ENCODE measurements around the gene KMT2B.
A peak's percentile ranks its signal among the peaks of the same experiment; 100 is the strongest.
"Not testable (repeated sequence)": the region's sequence is repeated elsewhere in the genome, so short reads cannot be mapped to it uniquely, and the experiment has no call there.

Gene KMT2B

DNA sequence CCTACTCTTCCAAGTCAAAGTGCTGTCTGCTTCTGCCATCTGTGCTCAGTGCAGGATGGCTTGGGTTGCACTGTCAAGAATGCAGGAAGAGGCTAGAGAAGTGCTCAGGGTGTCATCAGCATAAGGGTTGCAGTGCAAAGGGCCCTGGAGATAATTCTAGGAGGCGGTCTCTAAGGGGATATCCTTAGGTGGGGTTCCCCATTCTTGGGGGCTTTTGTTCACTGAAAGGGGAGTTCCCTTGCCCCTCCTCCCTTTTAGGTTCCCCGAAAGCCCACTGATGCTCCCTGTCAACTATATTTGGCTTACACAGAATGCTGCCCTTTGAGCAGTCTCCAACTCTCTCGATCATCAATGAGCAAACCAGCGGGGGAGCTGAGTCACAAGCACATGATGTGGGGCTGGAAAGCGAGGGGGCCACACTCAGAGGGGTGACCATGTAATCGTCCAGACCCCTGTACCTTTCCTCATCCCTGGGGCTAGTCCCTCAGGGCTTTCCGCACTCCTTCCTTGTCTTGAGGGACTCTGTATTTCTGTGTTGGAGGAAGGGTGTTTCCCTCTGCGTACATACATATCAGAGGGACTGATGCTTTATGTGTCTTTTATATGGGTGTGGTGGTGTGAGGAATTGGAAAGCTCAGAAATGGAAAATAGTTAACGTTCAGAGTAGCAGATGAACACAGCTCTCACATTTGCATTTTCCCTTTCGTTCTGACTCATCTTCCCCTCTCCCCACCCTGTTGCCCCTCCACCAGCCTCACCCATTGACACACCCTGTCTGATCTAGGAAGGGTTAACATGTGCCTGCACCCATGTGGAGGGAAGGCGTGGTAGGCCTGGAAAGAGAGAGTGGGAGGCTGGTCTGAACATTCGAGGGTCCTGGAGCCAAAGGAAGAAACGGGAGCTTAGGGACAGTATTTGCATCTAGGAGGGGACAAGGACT lies 6.7 kb upstream of the KMT2B start:
- peak; percentile 46 for DNase-seq (ENCODE audit: low read depth)

DNA sequence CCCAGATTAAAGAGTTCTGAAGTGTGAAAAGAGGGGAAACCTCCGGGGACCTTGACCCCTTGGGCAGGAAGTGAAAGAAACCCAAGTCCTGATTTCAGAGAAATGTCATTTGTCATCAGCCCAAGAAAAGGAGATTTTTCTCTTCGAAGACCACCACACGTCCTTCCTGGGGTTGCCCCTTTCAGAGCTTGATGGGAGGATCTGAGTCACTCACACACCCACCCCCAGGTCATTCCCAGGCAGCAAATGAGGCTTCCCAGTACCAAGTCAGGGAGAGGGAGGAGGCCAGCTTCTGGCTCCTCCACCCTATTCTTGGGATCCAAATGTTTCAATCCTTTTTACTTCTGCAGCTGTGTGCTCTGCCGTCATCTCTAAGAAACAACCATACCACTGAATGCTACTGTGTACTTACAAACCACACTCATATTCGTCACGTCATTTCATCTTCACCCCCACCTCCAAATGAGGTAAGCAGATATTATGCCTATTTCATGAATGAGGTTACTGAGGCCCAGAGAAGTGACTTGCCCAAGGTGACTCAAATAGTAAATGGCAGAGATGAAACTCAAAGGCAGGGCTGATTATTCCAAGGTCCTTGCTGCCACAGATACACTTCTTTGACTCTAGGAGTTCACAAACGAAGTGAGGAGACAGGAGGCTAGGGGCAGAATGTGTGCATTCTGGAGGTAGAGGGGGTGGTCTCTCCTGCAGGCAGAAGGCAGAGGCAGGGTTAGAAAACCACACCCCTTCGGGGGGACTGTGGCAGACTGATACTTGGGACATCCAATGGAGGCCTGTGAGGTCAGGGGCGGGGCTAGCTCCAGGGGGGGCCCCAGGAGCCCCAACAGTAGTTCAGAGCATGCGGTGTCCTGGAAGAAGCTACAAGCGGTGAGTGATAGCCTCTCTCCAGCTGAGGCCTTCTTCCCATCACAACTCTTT lies 5.0 kb upstream of the KMT2B start:
- no peak for DNase-seq (ENCODE audit: low read depth)

DNA sequence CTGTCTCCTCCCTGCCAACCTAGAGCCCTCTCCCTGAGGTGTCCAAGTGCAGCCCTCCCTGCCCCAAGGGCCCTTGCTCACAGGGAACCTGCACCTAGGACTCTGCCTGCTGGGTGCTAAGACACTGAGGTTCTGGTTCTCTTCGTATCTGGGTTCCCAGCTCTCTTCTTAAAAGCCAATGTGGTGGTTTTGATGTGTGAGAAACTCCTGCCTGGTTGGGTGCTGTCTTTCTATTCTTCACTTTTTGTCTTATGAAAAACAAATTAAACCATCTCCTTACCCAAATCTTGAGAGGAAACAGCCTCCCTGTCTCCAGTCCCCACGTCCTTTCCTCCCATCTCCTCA lies 4.3 kb upstream of the KMT2B start:
- DNase-seq (ENCODE audit: low read depth): no peak

DNA sequence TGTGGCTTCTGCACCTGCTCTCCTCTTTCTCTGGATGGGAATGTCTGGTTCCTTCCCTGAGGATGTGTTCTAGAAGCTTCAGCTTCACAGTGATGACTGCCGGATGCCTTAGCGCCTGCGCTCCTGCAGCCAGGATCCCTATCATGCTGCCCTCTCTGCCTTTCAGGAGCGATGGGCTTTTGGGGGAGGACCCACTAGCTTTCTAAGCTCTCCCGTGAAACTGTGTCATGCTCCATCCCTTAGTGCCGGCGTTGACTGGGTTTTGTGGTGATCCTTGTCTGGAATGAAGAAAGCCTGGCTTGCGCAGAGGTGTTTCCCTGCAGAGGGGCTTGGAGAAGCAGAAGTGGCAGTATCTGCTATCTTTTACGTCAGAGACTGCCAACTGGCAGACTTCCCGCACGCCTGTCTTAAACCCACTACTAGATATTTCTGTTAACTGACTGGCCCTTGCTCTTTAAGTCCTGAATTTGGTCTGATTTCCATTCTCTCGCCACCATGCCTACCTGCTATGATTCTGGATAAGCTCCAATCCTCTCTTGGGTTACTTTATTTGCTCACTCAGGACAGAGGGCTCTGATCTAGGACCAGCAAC lies 3.8 kb upstream of the KMT2B start:
- DNase-seq (ENCODE audit: low read depth): no peak

DNA sequence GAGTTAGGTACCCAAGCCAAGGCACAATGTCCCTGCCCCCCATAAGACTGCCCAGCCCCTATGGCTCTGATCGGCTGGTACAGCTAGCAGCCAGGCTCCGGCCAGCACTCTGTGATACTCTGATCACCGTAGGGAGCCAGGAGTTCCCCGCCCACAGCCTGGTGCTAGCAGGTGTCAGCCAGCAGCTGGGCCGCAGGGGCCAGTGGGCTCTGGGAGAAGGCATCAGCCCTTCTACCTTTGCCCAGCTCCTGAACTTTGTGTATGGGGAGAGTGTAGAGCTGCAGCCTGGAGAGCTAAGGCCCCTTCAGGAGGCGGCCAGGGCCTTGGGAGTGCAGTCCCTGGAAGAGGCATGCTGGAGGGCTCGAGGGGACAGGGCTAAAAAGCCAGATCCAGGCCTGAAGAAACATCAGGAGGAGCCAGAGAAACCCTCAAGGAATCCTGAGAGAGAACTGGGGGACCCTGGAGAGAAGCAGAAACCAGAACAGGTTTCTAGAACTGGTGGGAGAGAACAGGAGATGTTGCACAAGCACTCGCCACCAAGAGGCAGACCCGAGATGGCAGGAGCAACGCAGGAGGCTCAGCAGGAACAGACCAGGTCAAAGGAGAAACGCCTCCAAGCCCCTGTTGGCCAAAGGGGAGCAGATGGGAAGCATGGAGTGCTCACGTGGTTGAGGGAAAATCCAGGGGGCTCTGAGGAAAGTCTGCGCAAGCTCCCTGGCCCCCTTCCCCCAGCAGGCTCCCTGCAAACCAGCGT lies 3.0 kb upstream of the KMT2B start:
- DNase-seq (ENCODE audit: low read depth): no peak

DNA sequence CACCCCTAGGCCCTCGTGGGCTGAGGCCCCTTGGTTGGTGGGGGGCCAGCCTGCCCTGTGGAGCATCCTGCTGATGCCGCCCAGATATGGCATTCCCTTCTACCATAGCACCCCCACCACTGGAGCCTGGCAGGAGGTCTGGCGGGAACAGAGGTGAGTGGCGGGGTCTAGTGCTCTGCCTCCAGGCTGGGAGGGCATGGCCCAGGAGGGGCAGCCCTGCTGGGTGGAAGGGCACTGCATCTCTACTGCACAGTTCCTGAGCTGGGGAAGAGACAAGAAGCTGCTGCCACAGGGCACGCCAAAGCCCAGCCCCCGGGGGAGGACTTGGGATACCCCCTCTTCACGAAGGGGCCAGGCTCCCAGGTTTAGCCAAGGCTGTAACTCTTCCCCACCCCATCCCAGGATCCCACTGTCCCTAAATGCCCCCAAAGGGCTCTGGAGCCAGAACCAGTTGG lies 2.4 kb upstream of the KMT2B start:
- DNase-seq (ENCODE audit: low read depth): no peak

- no peak for DNase-seq (ENCODE audit: low read depth)
Observed at GRCh38 chr19:35715981-35716800, 1.6 kb upstream of the KMT2B start.

DNA sequence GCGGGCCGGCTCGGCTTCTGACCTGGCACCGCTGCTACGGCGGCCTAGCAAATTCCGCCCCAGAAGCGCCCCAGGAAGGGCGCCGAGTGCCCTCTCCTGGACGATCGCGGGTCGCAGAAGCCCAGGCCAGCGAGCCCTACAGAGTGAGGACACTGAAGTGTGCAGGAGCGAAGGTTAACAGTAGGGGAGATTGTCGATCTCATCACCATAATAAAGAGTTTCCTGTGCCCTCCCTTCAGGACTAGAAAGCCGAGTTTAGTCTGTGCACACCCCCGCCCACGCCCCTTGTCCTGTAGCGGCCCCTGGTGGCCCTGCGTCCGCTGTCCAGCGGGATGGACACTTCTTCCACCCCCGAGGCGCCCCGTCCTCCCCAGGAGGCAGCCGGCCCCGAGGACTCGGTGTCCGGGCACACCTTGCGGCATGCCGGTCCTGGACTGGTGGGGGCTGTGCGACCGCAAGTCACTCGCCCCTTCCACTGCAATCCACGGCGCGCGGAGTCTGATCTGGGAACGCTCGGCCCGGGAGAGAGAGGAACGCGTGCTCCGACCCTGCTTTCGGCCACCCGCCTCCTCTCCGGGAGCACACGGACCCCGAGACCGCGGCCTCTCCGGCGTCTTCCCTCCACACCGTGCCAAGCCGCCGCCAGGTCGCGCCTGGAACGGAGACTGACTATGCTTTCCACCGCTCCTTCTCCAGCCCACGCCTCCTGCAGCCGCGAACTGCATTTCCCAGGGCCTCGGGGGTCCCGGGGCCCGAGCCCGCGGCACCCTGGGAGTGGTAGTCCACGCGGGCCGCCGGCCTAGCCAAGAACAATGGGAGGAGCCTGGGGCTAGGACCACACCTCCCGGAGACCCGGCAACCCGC lies 770 bp upstream of the KMT2B start:
- peak; percentile 95 for DNase-seq (ENCODE audit: low read depth)

- peak; percentile 47 for DNase-seq (ENCODE audit: low read depth)
Observed at GRCh38 chr19:35718345-35719041, 690 bp downstream of the KMT2B start.

DNA sequence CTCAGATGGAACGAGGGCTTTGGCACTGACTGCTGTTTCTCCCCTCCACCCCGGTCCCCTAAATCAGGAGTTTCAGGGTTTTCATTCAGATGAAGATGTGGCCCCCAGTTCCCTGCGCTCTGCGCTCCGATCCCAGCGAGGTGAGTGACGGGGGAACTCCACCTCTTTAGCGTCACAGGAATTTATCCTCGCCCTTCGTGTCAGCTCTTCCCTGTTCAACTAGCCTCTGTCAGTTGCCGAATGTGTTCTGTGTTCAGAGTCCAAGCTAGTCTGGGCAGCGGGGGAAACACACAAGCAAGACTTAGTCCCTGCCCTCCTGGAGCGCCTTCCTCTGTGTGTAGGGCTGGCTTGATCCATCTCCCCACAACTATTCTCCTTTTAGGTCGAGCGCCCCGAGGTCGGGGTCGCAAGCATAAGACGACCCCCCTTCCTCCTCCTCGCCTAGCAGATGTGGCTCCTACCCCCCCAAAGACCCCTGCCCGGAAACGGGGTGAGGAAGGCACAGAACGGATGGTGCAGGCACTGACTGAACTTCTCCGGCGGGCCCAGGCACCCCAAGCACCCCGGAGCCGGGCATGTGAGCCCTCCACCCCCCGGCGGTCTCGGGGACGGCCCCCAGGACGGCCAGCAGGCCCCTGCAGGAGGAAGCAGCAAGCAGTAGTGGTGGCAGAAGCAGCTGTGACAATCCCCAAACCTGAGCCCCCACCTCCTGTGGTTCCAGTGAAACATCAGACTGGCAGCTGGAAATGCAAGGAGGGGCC lies 1.8 kb downstream of the KMT2B start:
- DNase-seq (ENCODE audit: low read depth): no peak

DNA sequence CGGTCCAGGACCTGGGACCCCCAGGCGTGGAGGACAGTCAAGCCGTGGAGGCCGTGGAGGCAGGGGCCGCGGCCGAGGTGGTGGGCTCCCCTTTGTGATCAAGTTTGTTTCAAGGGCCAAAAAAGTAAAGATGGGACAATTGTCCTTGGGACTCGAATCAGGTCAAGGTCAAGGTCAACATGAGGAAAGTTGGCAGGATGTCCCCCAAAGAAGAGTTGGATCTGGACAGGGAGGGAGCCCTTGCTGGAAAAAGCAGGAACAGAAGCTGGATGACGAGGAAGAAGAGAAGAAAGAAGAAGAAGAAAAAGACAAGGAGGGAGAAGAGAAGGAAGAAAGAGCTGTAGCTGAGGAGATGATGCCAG lies 2.3 kb downstream of the KMT2B start:
- no peak for DNase-seq (ENCODE audit: low read depth)

- DNase-seq (ENCODE audit: low read depth): no peak
Observed at GRCh38 chr19:35720648-35721047, 2.8 kb downstream of the KMT2B start.

GRCh38 chr19:35721374-35721773 lies 3.6 kb downstream of the KMT2B start:
- DNase-seq (ENCODE audit: low read depth): no peak

GRCh38 chr19:35722461-35722860 lies 4.7 kb downstream of the KMT2B start:
- DNase-seq (ENCODE audit: low read depth): no peak

DNA sequence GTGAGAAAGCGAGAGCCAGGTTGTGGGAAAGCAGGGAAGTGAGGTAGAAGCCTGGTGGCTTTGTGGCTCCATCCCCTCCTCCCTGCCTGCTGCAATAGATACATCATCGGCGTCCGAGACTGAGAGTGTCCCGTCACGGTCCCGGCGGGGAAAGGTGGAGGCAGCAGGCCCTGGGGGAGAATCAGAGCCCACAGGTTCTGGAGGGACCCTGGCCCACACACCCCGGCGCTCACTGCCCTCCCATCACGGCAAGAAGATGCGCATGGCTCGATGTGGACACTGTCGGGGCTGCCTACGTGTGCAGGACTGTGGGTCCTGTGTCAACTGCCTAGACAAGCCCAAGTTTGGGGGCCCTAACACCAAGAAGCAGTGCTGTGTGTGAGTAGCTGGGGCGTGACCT lies 5.1 kb downstream of the KMT2B start:
- no peak for DNase-seq (ENCODE audit: low read depth)

GRCh38 chr19:35723671-35724070 lies 5.9 kb downstream of the KMT2B start:
- no peak for DNase-seq (ENCODE audit: low read depth)

DNA sequence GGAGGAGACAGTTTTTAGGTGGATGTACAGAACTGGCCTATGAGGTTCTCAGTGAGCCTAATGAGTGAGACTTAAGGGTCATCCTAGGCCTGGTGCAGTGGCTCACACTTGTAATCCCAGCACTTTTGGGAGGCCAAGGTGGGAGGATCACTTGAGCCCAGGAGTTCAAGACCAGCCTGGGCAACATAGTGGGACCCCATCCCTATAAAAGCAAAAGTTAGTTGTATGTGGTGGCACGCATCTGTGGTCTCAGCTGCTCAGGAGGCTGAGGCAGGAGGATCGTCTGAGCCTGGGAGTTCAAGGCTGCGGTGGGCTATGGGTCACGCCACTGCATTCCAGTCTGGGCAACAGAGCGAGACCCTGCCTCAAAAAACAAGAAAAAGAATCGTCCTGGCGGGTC lies 6.3 kb downstream of the KMT2B start:
- DNase-seq (ENCODE audit: low read depth): not testable (repeated sequence)

GRCh38 chr19:35724560-35724959 lies 6.8 kb downstream of the KMT2B start:
- DNase-seq (ENCODE audit: low read depth): no peak
